Right renal cortex interstitium (tissue), 3 donors: ENCODE results near the gene DIRAS2. TPM values are rescaled to one million over a fixed set of nuclear protein-coding genes. Genes with fewer than 3 reads are reported as not detected.
A peak's percentile ranks its signal among the peaks of the same experiment; 100 is the strongest.
"Not testable (repeated sequence)": the region's sequence is repeated elsewhere in the genome, so short reads cannot be mapped to it uniquely, and the experiment has no call there.

Experiments used
- DNase-seq, 3 donors: peaks; one replicate each; pipeline ENCODE4 v3.0.0-alpha.2; 2013; ENCODE audit warnings: low read depth in 3 of 3, low spot score in 2 of 3
- polyA plus RNA-seq, 3 donors: library from polyadenylated mRNA; unstranded; fragments of 120-200 nt; gene quantifications; one replicate each; pipeline ENCODE4 v1.2.1, GENCODE V29; 2013; ENCODE audit not compliant: insufficient read length in 3 of 3

Gene DIRAS2, protein sequence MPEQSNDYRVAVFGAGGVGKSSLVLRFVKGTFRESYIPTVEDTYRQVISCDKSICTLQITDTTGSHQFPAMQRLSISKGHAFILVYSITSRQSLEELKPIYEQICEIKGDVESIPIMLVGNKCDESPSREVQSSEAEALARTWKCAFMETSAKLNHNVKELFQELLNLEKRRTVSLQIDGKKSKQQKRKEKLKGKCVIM
- 1 to 10 TPM; 4.7 to 7.0 (median 6.2) TPM for polyA plus RNA-seq

DNA sequence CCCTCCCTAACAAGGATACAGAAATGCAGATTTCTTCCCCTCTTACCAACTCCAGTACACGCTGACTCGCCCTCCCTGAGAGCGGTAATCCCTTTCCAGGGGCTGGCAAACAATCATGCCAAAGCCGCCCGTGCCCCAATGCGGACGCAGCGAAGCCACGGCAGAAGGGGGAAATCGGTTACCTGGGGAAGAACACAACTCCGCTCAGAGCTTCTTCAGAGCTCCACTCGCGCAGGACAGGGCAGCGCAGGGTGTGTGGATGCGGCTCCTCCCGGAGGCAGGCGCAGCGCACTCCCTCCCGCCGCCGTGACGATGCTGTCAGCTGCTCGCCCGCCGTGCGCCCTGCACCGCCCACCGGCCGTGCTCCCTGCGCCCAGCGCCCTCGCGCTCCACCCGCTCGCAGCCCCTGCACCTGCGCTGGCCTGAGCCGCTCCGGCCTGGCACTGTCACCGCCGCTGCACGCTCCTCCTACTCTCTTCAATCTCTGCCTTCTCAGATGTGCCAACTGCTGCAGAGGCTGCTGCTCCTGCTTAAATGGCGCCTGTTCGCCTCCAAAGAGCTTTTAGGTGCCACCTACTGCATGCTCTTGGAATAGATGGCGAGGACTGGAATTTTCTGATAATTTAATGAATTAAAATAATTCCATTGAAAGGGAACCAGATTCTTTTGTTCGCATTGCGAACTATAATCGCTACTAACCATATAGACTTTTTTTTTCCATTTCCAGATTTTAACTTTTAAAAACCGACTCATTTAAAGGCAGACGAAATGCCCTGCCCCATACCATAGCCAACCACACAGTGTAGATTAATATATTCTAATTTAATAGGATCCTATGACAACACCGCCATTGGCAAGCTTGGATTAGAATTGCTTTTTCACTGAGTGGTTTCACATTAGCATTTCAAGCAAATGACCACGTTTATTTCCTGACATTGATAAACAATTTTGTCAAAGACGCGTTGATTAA, at the start of gene DIRAS2:
Gene DIRAS2, minus strand, starts transcription at position 255 of the 970 bp plus-strand sequence. CDS start 28,997 bp downstream, outside the sequence.
- peak; percentile 41 to 52 (median 51) for DNase-seq

DNA sequence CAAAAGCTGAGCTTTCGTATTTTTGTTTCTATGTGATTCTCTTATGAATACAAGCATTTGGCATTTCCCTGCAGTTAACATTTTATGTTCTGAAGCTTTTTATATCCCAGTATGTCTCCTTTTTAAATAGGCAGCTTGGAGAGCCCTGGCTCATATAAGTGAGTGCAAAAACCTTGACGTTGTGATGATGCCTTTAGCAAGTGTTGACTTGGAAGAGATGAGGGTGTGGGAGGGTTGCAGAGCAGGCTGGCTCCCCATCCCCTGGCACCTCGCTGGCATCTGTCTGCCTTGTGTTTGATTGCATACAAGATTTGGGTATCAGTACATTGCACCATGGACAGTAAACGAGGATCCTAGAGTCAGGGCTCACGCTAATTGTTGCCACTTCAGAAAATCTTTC, 42.1 kb upstream of the DIRAS2 start:
- no peak for DNase-seq

DNA sequence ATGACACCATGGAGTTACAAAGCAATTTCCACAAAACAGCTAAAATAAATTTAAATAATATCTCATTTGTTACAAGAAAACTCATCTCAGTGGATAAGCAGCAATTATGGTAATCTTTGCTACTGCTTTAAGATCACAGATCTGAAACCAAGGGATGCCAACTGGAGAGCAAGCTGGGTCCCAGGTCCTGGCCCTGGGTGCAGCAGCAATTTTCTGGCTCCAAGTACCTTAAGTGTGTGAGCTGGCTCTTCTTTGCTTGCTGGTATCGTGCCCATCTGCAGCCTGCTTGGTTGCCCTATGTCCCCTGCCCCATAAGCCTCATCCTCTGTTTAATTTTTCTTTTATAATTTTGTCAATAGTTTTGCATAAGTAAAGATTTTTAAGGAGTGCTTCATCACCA, 41.5 kb upstream of the DIRAS2 start:
- DNase-seq = no peak

DNA sequence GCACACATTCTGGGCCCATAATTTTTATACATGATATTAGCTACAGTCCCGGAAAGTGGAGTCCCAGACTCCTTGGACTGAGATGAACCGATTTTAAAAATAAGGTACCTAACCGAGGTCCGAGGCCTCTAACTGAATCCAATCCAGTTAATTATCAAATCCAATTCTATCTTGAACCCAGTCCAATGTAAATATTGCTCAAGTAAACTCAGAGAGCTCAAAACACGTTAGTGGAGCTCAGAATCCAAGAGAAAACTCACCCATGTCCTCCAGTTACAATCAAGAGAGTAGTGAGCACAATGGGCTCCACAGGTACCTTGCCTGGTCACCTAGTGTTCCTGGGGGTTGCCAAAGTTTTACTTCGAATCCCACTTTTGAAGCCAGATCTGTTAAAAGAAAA, 37.9 kb upstream of the DIRAS2 start:
- no peak for DNase-seq

DNA sequence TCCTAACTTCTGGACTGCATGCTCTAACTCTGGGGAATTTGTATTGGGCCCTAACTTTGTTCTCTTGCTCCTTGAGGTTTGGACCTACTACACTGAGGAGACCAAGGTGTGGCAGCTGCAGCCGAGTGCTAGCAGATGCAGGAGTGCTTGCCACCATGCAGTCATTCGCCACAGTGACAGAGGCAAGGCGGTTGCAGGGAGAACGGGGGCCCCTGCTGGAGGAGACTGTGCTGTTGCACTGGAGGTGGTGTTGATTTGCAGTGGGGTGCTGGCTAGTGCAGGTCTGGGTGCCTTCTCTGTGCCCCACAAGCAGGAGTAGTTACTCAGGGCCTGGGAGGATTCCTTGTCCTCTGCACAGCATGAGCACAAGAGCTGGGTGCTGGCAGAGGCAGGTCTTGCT, 22.4 kb upstream of the DIRAS2 start:
- DNase-seq = no peak

DNA sequence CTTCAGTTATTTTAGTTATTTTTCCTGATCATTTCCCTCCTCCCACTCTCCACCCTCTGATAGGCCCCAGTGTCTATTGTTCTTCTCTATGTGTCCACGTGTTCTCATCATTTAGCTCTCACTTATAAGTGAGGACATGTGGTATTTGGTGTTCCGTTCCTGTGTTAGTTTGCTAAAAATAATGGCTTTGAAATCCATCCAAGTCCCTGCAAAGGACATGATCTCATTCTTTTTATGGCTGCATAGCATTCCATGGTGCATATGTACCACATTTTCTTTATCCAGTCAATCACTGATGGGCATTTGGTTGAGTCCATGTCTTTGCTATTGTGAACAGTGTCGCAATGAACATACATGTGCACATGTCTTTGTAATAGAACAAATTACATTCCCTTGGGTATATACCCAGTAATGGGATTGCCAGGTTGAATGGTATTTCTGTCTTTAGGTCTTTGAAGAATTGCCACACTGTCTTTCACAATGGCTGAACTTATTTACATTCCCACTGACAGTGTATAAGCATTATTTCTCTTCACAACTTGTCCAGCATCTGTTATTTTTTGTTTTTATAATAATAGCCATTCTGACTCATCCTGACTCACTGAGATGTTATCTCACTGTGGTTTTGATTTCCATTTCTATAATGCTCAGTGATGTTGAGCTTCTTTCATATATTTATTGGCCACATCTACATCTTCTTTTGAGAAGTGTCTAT, 17.2 kb upstream of the DIRAS2 start:
- no peak for DNase-seq

DNA sequence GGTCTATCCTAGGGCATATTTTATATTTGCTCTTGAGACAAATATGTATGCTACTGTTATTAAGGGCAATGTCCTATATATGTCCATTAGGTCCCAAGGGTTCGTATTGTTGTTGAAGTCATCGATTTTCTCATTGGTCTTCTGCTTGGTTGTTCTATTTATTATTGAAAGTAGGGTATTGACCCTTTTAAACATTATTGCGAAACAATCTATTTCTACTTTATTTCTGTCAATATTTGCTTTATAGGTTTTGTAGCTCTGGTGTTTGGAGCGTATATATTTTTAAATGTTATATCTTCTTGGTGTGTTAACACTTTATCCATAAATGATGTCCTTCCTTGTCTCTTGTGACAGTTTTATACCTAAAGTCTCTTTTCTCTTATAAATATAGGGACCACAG, 16.2 kb upstream of the DIRAS2 start:
- no peak for DNase-seq

DNA sequence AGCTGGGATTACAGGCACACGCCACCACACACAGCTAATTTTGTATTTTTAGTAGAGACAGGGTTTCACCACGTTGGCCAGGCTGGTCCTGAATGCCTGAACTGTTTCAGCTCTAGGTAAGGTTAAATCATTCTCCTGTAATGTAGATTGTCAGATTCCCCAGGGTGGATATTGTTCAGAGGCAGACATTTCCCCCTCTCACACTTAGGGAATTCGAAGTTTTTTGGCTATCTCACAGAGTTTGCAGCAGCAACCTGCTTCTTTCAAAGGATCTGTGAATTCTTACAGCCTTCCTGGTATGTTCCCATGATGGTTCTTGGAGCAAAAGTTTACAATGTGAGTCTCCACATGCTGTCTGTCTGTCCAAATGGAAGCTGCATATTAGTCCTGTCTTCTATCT, 15.6 kb upstream of the DIRAS2 start:
- no peak for DNase-seq

DNA sequence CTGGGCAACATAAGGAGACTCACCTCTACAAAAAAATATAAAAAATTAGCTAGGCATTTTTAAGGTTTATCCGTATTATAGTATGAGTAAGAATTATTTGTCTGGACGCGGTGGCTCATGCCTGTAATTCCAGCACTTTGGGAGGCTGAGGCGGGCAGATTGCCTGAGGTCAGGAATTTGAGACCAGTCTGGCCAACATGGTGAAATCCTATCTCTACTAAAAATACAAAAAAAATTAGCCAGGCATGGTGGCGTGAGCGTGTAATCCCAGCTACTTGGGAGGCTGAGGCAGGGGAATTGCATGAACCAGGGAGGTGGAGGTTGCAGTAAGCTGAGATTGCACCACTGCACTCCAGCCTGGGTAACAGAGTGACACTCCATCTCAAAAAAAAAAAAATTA, 14.3 kb upstream of the DIRAS2 start:
- DNase-seq = not testable (repeated sequence)

DNA sequence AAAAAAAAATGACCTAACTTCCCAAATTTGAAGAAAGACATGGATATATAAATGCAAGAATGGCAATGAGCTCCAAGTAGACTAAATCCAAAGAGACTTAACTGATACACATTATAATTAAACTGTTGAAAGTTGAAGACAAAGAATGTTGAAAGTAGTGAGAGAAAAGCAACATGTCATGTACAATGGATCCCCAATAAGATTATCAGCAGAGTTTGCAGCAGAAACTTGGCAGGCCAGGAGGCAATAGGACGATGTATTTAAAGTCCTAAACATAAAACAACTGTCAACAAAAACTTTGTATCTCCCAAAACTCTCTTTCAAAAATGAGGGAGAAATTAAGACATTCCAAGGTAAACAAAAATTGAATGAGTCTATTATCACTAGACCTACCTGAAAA, 8.6 kb upstream of the DIRAS2 start:
- no peak for DNase-seq

DNA sequence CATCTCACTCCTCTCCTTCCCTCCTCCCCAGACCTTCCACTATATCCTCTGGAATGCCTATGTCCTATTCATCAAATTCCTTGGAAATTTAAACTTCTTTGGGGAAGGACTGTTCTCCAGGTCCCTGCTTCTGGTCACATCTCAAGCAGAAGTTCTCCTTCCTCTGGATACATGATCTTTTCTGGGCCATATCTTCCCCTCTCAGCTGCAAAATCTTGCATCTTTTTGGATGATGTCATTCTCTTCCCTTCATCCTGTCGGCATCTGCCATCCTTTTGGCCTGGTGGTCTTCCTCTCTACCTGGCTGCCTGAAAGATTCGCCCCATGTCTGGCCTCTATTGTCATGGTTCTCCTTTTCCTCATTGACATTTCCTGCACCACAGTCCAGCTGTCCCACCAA, 5.2 kb upstream of the DIRAS2 start:
- DNase-seq = no peak

DNA sequence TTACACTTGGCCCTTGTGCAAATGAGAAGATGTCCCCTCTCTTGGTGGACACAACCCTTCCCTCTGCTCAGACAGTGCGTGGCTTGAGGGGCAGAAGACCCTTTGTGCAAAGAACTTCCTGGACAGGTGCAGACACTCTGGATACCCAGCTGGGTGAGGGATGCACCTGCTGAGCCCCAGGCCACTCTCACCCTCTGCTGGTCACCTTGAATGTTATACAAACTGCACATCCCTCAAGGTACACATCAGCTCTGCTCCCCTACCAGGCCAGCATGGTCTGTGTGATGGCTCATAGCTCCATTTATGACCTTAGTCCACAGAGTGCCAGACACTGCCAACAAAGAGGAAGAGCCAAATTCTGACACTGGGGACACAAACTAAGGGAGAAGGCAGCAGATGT, 3.1 kb upstream of the DIRAS2 start:
- no peak for DNase-seq

DNA sequence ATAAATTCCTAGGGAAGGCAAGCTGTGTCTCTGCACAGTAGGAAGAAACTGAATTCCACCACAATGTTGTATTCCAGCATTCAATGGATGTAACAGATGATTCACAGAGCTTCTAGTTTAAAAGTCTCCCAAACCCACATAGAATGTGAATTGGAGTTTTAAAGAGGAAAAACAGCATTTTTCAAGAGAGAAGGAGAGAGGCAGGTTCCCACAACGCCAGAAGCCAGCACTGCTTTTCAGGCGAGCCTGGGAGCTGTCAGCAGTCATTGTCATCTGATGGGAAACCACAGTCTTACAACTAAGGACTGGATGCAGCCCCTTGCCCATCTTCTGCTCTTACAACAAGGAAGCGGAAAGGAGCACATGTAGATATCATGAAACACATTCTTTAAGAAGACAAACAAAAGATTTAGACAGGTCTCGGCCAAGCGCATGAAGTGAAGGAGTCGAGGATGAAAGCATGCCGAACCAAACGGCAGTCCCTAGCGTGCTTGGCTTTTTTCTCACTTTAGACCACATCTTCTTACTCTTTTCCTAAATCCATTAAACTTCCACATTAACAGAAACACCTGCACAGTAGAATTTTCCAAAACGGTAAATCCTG, 638 bp downstream of the DIRAS2 start:
- peak in 1 of 3 donors; percentile 10 for DNase-seq

DNA sequence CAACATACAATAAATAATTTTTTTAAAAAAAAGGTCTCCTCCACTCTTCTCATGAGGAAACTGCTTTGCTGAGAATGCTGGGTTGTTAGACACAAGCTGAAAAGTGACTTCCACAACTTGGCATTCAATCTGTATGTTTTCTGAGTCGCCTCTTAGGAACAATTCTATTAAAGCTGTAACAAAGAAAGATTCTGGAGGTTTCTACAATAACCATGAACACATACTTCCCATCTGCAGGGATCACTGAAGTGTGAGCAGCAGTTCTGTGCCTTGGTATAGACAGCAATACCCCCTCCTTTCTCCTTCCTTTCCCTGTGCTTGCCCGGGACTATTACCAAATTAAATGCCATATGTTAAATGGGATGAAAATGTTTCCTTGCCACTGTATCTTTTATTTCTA, 1.5 kb downstream of the DIRAS2 start:
- DNase-seq = no peak

DNA sequence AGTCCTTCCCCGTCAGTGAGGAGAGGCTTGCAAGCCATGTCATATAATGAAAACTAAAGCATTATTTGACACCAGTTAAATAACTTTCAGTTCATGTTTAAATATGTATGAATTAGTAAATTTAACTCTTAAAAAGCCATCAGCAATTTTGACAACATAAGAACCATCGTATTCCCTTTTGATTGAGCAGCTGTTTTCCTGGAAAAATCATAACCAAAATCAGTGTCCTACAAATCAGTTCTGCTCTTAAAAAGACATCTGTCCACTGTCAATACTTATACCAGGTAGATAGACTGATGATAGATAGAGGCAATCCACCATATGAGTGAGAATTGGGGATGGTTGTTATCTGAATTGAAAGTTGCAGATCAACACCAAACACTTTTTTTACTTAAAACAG, 2.3 kb downstream of the DIRAS2 start:
- no peak for DNase-seq

DNA sequence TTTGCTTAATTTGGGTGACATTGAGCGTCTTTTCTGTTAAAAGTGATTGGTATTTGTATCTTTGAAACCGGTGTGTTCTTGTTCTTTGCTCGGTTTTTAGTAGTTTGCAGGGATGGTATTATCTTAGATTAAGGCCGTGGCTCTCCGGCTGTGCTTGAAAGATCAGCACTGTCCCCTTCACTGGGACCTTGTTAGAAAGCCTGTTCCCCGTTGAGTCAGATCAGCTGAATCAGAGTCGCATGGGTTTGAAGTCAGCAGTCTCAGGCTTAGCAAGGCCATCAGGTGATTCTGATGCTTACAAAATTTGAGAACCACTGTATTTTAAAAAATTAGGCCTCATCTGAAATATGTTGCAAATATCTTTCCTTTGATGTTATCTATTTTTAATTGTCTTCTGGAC, 5.0 kb downstream of the DIRAS2 start:
- DNase-seq = no peak

DNA sequence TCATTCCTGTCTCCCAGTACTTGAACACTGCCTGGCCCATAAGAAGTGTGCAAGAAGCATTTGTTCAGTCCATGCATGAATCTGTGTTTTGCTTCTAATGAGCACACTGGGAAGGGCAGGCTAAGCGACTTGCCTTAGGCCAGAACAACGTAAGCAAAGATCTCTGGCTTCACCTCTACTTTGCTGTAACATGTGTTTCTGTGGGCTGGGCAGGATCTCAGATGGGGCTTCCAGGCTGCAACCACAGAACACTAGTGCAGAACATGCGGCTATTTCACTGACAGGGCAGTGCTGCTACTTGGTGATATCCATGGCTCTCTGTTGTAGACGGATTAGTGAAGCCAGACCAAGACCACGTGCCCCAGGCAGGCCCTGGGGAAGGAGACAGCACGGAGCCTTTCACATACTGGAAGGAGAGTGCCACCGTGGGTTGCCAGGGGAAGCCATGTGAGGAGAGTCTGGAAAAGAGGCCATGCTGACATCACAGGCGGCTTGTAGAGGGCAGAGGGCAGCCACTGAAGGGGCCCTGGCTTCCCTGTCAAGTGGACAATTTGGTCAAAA, 9.9 kb downstream of the DIRAS2 start:
- no peak for DNase-seq

DNA sequence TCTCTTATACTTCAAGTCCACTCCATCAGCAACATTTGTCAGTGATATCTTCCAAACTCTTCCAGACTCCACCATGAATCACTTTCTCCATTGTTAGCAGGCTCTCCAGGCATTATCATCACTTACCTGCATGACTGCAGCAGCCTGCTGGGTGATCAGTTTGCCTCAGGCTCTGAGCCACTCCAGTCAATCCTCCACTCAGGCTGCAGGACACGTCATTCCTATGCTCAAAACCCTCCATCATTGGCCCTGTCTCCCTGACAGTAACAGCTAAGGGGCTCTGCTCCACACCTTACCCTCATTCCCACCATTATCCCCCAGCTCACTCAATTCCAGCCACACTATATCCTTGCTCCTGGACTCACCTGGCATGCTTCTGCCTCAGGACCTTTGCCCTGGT, 10.7 kb downstream of the DIRAS2 start:
- no peak for DNase-seq

DNA sequence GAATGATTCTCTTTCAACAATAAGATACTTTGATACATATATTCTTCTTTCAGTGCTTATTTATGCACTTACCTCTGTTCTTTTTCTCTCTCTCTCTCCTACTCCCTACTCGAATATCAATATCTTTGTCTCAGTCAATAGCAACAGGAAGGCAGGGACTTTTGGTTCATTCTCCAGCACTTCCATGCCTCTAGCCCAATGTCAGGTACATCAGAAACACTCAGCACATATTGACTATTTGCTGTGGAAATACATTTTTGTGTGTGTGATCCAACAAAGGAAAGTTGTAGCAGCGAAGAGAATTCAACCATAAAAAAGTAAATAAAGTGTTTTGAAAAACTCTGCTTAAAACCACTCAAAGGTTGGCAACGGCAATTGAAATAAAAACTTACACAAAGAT, 12.6 kb downstream of the DIRAS2 start:
- DNase-seq = no peak

DNA sequence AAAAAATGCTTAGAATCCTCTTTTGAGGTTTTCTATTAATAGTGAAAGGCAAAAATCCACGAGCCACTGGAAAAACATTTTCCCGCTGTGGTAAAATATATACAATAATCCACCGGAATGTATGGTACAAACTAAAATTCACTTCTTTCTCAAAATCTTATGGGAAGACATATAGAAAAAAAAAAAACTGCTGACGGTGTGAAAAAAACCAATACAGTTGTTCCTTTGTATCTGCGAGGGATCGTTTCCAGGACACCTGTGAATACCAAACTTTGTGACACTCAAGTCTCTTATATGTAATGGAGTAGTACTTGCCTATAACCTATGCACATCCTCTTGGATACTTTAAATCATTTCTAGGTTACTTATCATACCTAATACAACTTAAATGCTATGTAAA, 13.3 kb downstream of the DIRAS2 start:
- DNase-seq = no peak

DNA sequence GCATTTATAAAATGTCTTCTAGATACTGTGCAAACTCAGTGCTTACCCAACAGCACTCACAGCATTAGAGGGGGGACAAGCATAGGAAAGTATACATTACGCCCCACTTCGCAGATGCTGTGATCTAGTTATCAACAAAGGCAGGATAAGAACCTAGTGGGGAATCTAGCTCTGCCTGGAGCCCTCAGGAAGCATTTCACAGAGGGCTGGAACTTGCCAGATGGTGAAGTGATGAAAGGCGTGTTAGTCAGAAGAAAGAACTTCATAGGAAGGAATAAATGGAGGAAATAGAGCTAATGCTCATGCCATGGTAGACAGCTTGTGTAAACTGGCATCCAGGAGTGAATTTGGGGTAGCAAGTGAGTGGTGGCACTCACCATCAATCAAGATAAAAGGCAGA, 25.8 kb downstream of the DIRAS2 start:
- DNase-seq = no peak
